Kidney epithelial cell (primary cell): Measurements from ENCODE around the gene LGALS3BP. TPM values are rescaled to one million over a fixed set of nuclear protein-coding genes. Genes with fewer than 3 reads are reported as not detected.

Experiments used
- DNase-seq: peaks from one replicate; pipeline ENCODE4 v3.0.0-alpha.2; 2010; ENCODE audit warnings: low read depth
- H3K27me3 ChIP-seq: 2 replicates; pipeline ENCODE4 v1.6.0; 2011; ENCODE audit warnings: low read length; ENCODE audit not compliant: control insufficient read depth, insufficient read depth
- H3K36me3 ChIP-seq: 2 replicates; pipeline ENCODE4 v1.5.1; 2011; ENCODE audit warnings: low read length; ENCODE audit not compliant: control insufficient read depth, insufficient read depth
- H3K4me3 ChIP-seq: 2 replicates; pipeline ENCODE4 v1.5.1; 2011; ENCODE audit warnings: low read depth, mild to moderate bottlenecking, control low read depth, low read length
- total RNA-seq: library from RNA; depleted of rRNA; stranded (reverse); fragments of >200 nt; gene quantifications from 2 replicates; pipeline ENCODE4 v1.2.3, GENCODE V29; 2015
- TF ChIP-seq, protein P1 (sequence below): IDR thresholded peaks from 2 replicates; pipeline ENCODE4 v1.5.1; 2011; ENCODE audit warnings: mild to moderate bottlenecking, moderate library complexity, low read length, control low read depth, inconsistent platforms; ENCODE audit not compliant: insufficient read depth, poor library complexity, severe bottlenecking

LGALS3BP gene
- total RNA-seq, 1 donor from 2014 or later: 283 TPM

DNA sequence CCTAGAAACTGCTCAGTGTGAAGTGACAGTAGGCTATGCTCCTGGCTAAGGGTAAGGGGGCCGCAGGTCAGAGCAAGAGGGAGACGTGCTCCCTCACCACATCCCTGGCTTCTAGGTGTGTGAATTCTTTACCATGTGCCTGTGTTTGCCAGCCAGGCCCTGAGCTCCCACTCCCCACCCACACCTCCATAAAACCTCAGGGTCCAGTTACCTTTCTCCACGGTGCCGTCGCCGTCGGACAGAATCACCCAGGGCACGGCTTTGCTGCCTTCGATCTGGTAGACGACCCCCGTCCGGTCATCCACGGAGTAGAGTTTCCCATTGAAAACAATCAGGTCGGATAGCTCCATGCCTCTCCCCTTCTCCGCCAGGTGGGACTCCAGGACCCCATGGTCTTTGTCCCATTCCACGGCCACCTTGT, 17.1 kb upstream of the LGALS3BP start:
- Histone ChIP-seq H3K27me3 (no peaks in the 10 kb centered on the region), H3K36me3 (peaks cover 1% of the 10 kb centered on the region), H3K4me3 (no peak overlapping the region)
- TF ChIP-seq, protein P1, sequence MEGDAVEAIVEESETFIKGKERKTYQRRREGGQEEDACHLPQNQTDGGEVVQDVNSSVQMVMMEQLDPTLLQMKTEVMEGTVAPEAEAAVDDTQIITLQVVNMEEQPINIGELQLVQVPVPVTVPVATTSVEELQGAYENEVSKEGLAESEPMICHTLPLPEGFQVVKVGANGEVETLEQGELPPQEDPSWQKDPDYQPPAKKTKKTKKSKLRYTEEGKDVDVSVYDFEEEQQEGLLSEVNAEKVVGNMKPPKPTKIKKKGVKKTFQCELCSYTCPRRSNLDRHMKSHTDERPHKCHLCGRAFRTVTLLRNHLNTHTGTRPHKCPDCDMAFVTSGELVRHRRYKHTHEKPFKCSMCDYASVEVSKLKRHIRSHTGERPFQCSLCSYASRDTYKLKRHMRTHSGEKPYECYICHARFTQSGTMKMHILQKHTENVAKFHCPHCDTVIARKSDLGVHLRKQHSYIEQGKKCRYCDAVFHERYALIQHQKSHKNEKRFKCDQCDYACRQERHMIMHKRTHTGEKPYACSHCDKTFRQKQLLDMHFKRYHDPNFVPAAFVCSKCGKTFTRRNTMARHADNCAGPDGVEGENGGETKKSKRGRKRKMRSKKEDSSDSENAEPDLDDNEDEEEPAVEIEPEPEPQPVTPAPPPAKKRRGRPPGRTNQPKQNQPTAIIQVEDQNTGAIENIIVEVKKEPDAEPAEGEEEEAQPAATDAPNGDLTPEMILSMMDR: no peak
- no peak for DNase-seq

DNA sequence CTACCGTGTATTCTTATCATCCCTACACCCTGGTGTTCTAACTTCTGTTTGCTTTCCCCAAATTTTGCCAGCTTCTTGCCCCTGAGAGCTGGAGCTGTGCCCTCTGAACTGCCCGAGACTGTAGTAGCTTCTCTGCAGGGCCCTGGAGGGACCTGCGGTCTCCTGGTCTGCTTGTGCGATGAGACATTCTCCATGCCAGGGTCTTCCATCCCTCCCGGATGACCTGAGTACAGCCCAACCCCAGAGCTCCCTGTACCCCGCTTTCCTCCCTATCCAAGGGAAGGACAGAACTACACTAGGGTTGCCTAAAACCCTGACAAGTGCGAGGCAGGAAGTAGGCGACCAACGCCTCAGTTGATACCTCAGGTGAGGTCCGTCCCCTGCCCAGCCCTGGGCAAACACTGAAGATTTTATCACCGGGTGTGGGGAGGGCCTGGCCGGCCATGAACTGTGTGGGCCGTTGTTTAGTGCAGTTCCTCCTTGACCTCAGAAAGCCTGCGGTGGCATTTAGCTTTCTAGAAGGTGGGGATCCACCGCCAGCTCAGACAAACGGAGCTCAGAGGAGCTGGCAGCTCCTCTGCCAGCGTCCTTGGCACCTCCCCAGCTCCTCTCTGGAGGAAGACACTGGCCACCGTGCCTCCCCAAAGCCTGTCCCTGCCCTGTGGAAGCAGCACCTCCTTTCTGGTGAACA, 16.2 kb upstream of the LGALS3BP start:
- peaks cover 2% of the 10 kb centered on the region for H3K36me3 ChIP-seq
- no peaks in the 10 kb centered on the region for H3K27me3 ChIP-seq
- TF ChIP-seq, protein P1: no peak
- DNase-seq: no peak
- no peak overlapping the region for H3K4me3 ChIP-seq

DNA sequence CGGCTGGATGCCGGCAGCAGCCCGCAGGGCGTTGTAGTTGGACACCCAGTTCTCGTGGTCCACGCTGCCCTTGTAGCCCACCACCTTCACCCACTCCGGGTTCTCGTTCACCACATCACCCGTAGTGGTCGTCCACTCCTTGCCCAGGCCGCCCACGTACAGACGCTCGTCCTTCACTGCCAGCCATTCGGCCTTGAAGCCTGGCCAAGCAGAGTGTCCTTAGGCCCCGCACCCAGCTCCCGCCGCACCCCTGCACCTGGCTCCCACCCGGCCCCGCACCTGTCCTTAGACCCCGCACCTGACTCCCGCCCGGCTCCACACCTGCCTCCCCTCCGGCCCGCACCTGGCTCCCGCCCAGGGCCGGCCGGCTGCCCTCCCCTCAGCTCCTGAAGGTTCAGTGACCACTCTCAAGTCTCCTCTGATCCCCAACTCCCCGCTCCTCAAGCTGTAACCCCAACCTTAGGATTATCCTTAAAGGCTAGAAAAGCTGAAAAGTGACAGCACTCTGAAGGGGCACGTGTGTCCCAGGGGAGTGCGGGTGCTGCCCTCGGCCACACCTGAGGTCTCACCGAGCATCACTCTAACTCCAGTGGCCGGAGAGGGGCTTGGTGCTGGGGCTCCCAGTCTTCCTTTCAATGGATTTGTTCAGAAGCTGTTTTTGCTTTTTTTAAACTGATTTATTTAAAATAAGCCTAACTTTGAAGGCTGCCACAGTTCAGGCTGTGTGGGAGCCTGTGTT, 15.5 kb upstream of the LGALS3BP start:
- TF ChIP-seq, protein P1: no peak
- H3K4me3 ChIP-seq: no peak overlapping the region
- peaks cover 2% of the 10 kb centered on the region for H3K36me3 ChIP-seq
- no peaks in the 10 kb centered on the region for H3K27me3 ChIP-seq
- no peak for DNase-seq

DNA sequence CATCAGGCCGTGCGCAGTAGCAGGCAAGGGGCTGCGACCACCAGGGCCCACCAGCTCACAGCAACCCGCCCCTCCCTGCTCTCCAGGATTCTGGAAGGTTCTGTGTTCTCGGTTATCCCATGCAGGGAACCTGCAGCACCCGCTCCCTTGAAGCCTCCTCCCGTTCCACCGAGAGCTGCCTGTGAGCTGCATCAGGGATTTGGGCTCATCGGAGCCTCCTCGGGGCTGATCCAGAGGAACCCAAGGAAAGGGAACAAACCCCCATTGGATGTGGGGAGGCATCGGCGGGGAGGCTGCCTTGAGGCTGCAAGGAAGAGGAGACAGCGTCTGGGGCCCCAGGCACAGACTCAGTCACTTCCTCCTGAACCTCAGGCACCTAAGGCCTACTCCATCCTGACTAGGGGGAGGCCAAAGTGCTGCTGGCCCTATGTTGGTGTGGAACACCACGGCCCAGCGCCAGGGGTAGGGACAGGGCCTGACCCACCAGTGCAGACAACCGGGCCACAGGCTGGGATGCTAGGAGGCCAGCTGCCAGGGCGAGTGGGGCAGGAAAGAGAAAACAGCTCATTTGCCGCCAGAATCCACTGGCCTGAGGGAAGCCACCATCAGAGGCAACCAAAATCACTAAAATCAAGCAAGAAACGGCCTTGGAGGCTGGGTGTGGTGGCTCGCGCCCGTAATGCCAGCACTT, 14.4 kb upstream of the LGALS3BP start:
- H3K27me3 ChIP-seq: no peaks in the 10 kb centered on the region
- DNase-seq: no peak
- H3K36me3 ChIP-seq: peaks cover 2% of the 10 kb centered on the region
- H3K4me3 ChIP-seq: no peak overlapping the region
- TF ChIP-seq, protein P1: no peak

DNA sequence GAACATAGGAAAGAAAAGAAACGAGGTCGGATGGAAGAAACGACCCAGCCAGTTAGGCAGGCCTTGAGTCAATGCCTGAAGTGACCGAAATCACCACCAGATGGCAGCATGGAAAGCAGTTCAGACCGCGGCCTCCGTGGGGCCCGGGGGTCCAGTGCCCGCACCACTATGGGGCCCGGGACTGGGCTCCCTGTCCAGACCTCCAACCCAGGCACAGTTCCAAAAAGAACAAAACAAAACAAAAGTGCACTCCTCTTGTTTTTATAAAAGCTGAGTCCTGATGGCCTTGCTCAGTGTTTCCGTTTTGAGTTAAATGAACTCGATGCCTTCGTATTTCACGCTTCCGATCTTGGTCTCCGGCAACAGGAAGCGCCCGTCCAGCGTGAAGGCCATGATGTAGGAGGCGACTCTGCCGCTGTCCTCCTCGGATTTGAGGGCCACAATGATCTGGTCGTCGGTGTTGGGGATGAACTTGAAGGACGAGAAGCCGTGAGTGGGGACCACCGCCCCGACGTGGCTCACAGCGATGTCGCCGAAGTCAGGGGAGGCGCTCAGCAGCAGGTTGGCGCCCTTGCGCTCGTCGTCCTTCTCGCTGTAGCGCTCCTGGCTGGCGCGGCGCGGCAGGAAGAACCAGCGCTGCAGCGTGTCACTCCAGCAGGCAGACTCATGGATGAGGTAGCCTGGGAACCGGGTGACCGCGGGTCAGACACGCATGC, 13.7 kb upstream of the LGALS3BP start:
- TF ChIP-seq, protein P1: peak; percentile 85
- Histone ChIP-seq H3K27me3 (no peaks in the 10 kb centered on the region), H3K4me3 (no peak overlapping the region), H3K36me3 (peaks cover 2% of the 10 kb centered on the region)
- no peak for DNase-seq
